Neural cell (in vitro differentiated cells): Measurements from ENCODE around the gene TMEM273. TPM values are rescaled to one million over a fixed set of nuclear protein-coding genes. Genes with fewer than 3 reads are reported as not detected.

Source experiments
- H2AFZ ChIP-seq: fragments of 200-600, 300-800 bp; sonication (generic), shearing (Covaris generic); 2 replicates; pipeline ENCODE4 v1.6.0; 2014; ENCODE audit warnings: low read depth, mild to moderate bottlenecking, antibody characterized with exemption, low read length, moderate library complexity
- H3F3A ChIP-seq: fragments of 200-600 bp; shearing (Covaris generic); 2 replicates; pipeline ENCODE4 v1.6.1; 2016; ENCODE audit warnings: mild to moderate bottlenecking, moderate library complexity, mixed read lengths, antibody characterized with exemption, low read length; ENCODE audit not compliant: insufficient read depth, poor library complexity, severe bottlenecking
- H3K27ac ChIP-seq: fragments of 200-600, 300-800 bp; sonication (generic), shearing (Covaris generic); 2 replicates; pipeline ENCODE4 v1.5.1; 2014; ENCODE audit warnings: mild to moderate bottlenecking, low read length, moderate library complexity
- H3K27me3 ChIP-seq: fragments of 300-800, 200-600 bp; sonication (generic), shearing (Covaris generic); 2 replicates; pipeline ENCODE4 v1.6.0; 2014; ENCODE audit warnings: mild to moderate bottlenecking, low read depth, low read length, moderate library complexity; ENCODE audit not compliant: insufficient read depth
- H3K36me3 ChIP-seq: fragments of 300-800, 200-600 bp; sonication (generic), shearing (Covaris generic); 2 replicates; pipeline ENCODE4 v1.5.1; 2014; ENCODE audit warnings: mild to moderate bottlenecking, antibody characterized with exemption, low read length, moderate library complexity; ENCODE audit not compliant: insufficient read depth
- H3K4me2 ChIP-seq: fragments of 300-800, 200-600 bp; sonication (generic), shearing (Covaris generic); 2 replicates; pipeline ENCODE4 v1.6.0; 2014; ENCODE audit warnings: mild to moderate bottlenecking, low read length
- H3K4me3 ChIP-seq: fragments of 300-800, 200-600 bp; sonication (generic), shearing (Covaris generic); 2 replicates; pipeline ENCODE4 v1.5.1; 2014; ENCODE audit warnings: mild to moderate bottlenecking, low read length, moderate library complexity
- H3K79me2 ChIP-seq: fragments of 200-600 bp; shearing (Covaris generic); replicated peaks from 2 replicates; pipeline ENCODE4 v1.6.0; 2014; ENCODE audit warnings: mild to moderate bottlenecking, low read length, moderate library complexity; ENCODE audit not compliant: insufficient read depth
- H3K9ac ChIP-seq: fragments of 300-800, 200-600 bp; sonication (generic), shearing (Covaris generic); 2 replicates; pipeline ENCODE4 v1.6.1; 2016; ENCODE audit warnings: mild to moderate bottlenecking, low read length, mixed read lengths
- H3K9me2 ChIP-seq: fragments of 200-600 bp; shearing (Covaris generic); 2 replicates; pipeline ENCODE4 v1.6.1; 2016; ENCODE audit warnings: mild to moderate bottlenecking, low read length, mixed read lengths; ENCODE audit not compliant: insufficient read depth
- H3K9me3 ChIP-seq: fragments of 200-600, 300-800 bp; sonication (generic), shearing (Covaris generic); 2 replicates; pipeline ENCODE4 v1.6.1; 2016; ENCODE audit warnings: mild to moderate bottlenecking, mixed run types, low read length, moderate library complexity, mixed read lengths
- H4K20me1 ChIP-seq: fragments of 200-600 bp; shearing (Covaris generic); 2 replicates; pipeline ENCODE4 v1.6.1; 2016; ENCODE audit warnings: mild to moderate bottlenecking, mixed run types; ENCODE audit not compliant: insufficient read depth
- CTCF ChIP-seq: fragments of 450-650 bp; IDR thresholded peaks from 2 replicates; pipeline ENCODE4 v1.5.1; 2014; ENCODE audit warnings: antibody characterized with exemption, mild to moderate bottlenecking, moderate library complexity; ENCODE audit not compliant: poor library complexity, severe bottlenecking
- EP300 ChIP-seq: fragments of 450-650 bp; conservative IDR thresholded peaks from 2 replicates; pipeline ENCODE4 v1.6.1; 2014; ENCODE audit warnings: antibody characterized with exemption, mild to moderate bottlenecking, moderate library complexity; ENCODE audit not compliant: poor library complexity, severe bottlenecking
- EZH2 ChIP-seq: fragments of 200-600, 300-800 bp; shearing (Covaris generic), sonication (generic); IDR thresholded peaks from 2 replicates; pipeline ENCODE4 v1.6.1; 2014; ENCODE audit warnings: antibody characterized with exemption, low read length, borderline replicate concordance, mild to moderate bottlenecking; ENCODE audit not compliant: insufficient read depth, poor library complexity, severe bottlenecking
- MXI1 ChIP-seq: fragments of 450-650 bp; conservative IDR thresholded peaks from 2 replicates; pipeline ENCODE4 v1.6.1; 2014; ENCODE audit warnings: antibody characterized with exemption, mild to moderate bottlenecking; ENCODE audit not compliant: poor library complexity, severe bottlenecking
- POLR2AphosphoS5 ChIP-seq: IDR thresholded peaks from 2 replicates; pipeline ENCODE4 v1.6.1; 2012
- RAD21 ChIP-seq: fragments of 450-650 bp; conservative IDR thresholded peaks from 2 replicates; pipeline ENCODE4 v1.6.1; 2014; ENCODE audit warnings: antibody characterized with exemption, mild to moderate bottlenecking, moderate library complexity
- REST ChIP-seq: IDR thresholded peaks from 2 replicates; pipeline ENCODE4 v1.6.1; 2012; ENCODE audit warnings: borderline replicate concordance
- SMC3 ChIP-seq: fragments of 450-650 bp; conservative IDR thresholded peaks from 2 replicates; pipeline ENCODE4 v1.6.1; 2014; ENCODE audit warnings: antibody characterized with exemption, mild to moderate bottlenecking, moderate library complexity; ENCODE audit not compliant: poor library complexity
- TAF1 ChIP-seq: IDR thresholded peaks from 2 replicates; pipeline ENCODE4 v1.6.1; 2012; ENCODE audit warnings: low read depth
- polyA plus RNA-seq: library from polyadenylated mRNA; depleted of rRNA; stranded (reverse); fragments of >200 nt; gene quantifications from 2 replicates; pipeline ENCODE4 v1.2.3, GENCODE V29; 2014

Gene TMEM273
- polyA plus RNA-seq, 1 donor from 2014 or later, result not detected

GRCh38 chr10:49160814-49161213, 27.4 kb downstream of the TMEM273 start:
- Histone ChIP-seq H3K27ac (no peak overlapping the region), H3F3A (no peaks in the 10 kb centered on the region), H3K79me2 (no peaks in the 10 kb centered on the region), H3K36me3 (no peaks in the 10 kb centered on the region), H3K4me3 (no peak overlapping the region), H3K27me3 (no peaks in the 10 kb centered on the region), H3K9me2 (no peaks in the 10 kb centered on the region), H4K20me1 (no peaks in the 10 kb centered on the region), H3K9me3 (no peaks in the 10 kb centered on the region), H2AFZ (no peak overlapping the region), H3K9ac (no peak overlapping the region), H3K4me2 (no peak overlapping the region)
- no peak for TF ChIP-seq SMC3
- no peak for TF ChIP-seq RAD21
- TF ChIP-seq REST, result no peak
- TF ChIP-seq EZH2, result no peak
- TF ChIP-seq CTCF, result no peak
- TF ChIP-seq EP300, result no peak
- TF ChIP-seq TAF1, result no peak
- TF ChIP-seq POLR2AphosphoS5, result no peak
- TF ChIP-seq MXI1, result no peak

- Histone ChIP-seq H3K4me2 (no peak overlapping the region), H4K20me1 (no peaks in the 10 kb centered on the region), H3K79me2 (no peaks in the 10 kb centered on the region), H3K27me3 (no peaks in the 10 kb centered on the region), H2AFZ (no peak overlapping the region), H3K36me3 (no peaks in the 10 kb centered on the region), H3K9me2 (no peaks in the 10 kb centered on the region), H3K9me3 (no peaks in the 10 kb centered on the region), H3F3A (no peaks in the 10 kb centered on the region), H3K27ac (no peak overlapping the region), H3K4me3 (no peak overlapping the region), H3K9ac (no peak overlapping the region)
- TF ChIP-seq SMC3 (no peak), REST (no peak), CTCF (no peak), MXI1 (no peak), EZH2 (no peak), EP300 (no peak), TAF1 (no peak), POLR2AphosphoS5 (no peak), RAD21 (no peak)
Measured at GRCh38 chr10:49160110-49160509, 28.1 kb downstream of the TMEM273 start.
